NCI-H748 treated with DMSO at 0.1 percent for 48 hours (cell line): ENCODE data around the gene ULK1.

Experiments
- DNase-seq: peaks from one replicate; lab custom pipeline; 2025; lab: John Stamatoyannopoulos, UW

Gene ULK1

GRCh38 chr12:131892711-131893604 is 1.5 kb upstream of the ULK1 start:
- no peak for DNase-seq

- DNase-seq: peak; percentile 15
These were observed 663 bp upstream of the ULK1 start for GRCh38 chr12:131893605-131894312.

DNA sequence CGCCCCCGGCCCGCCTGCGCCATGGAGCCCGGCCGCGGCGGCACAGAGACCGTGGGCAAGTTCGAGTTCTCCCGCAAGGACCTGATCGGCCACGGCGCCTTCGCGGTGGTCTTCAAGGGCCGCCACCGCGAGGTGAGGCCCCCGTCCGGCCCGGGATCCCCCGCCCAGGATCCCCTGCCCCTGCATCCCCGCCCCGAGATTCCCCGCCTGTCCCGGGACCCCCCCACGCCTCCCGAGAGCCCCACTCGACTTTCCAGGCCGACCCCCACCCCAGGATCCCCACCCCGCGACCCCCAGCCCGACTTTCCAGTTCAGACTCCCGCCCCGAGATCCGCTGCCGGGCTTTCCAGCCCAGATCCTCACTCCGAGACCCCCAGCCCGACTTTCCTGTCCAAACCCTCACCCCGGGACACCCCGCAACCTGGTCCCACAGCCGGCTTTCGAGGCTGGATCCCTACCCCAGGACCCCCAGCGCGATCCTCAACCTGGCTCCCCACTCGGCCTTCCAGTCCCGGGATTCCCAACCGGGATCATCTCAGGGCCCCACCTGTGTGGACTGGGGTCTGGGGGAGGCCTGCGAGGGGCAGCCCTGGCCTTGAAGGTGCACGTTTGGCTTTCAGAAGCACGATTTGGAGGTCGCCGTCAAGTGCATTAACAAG is 688 bp downstream of the ULK1 start:
- DNase-seq: no peak

GRCh38 chr12:131895640-131896079 is 1.2 kb downstream of the ULK1 start:
- DNase-seq: no peak

GRCh38 chr12:131896080-131896810 is 1.8 kb downstream of the ULK1 start:
- peak; percentile 79 for DNase-seq

GRCh38 chr12:131896811-131897270 is 2.4 kb downstream of the ULK1 start:
- DNase-seq: no peak

GRCh38 chr12:131897276-131897675 is 2.9 kb downstream of the ULK1 start:
- DNase-seq: no peak

GRCh38 chr12:131897875-131898274 is 3.5 kb downstream of the ULK1 start:
- no peak for DNase-seq

DNA sequence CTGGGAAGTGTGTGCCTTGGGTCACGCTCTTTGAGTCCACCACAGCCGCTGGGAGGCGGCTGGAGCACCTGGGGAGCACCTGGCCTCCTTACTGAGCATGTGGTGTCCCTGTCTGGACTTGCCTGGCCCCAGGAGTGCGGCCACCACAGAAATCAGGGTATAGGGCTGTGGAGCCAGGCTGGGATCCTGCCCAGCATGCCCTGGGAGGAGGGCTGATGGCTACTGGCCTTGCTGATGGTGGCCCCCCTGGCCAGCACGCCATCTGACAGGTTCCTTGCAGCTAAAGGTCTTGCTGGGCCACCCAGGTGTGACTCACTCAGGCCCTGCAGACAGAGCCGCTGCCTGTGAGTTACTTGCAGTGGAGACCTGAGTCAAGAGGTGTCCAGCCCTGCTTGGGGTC is 6.0 kb downstream of the ULK1 start:
- DNase-seq: no peak

- DNase-seq: no peak
These were observed 7.3 kb downstream of the ULK1 start for GRCh38 chr12:131901431-131902331.

DNA sequence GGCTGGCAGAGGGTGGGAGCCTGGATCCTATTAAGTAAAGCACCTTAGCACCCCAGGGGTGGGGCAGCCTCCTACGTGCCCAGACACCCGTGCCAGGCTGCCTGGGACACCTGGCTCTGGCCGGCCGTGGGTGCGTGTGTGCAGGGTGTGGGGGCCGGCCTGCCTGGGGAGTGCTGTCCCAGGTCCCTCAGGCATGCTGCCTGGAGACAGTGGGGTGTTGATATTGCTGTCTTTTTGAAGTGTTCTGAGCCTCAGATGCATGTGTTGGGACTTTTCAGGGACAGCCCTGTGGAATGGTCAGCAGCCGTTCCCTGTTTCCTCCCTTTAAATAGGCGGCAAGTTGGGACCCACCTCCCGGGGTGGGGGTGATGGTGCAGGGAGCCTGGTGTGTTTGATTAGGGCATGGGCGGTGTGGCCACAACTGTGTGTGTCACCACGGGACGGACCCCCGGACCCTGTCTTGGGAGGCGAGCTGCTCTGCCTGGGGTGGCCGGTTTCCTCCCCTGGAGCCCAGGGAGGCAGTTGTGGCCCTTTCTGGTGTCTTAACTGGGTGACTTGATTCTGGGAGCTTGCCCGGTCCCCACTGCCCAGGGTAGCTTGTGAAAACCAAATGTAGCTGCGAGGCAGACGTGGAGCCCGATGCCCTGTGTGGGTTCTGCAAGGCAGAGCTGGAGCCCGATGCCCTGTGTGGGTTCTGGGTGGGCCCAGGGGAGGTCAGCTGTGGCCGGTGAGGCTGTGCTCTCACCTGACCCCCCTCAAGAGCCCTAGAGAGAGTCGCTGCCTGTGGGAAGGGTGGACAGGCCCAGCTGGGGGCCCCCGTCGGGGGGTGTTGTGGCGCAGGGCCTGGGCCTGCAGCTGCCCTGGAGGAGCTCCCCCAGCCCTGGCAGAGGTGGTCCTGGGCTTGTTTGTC is 8.2 kb downstream of the ULK1 start:
- no peak for DNase-seq

- no peak for DNase-seq
These were observed 9.1 kb downstream of the ULK1 start for GRCh38 chr12:131903270-131904255.

GRCh38 chr12:131904346-131904745 is 9.9 kb downstream of the ULK1 start:
- no peak for DNase-seq

DNA sequence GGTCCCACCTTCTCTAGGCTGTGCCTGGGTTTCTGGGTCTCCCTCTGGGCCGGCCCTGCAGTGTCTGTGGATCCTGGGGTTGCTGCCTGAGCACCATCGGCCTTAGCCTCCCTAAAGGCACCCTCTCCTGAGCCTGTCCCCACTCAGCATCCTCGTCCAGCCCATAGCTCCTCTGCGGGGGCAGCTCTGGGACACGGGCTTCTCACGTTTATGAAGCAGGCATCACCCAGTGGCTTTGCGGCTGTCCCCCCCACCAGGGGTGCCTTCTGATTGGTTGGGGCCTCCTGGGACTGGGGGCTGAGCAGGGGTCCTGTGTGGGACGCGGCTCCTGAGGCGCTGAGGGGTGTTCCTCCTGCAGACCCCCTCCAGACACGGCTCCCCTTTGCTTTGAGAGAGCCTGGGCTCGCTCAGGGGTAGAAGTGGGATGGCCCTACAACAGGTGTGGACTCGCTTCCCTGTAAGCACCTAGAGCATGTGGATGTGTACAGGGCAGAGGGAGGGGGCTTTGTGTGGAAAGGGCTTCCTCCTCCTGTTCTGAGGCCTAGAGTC is 10.7 kb downstream of the ULK1 start:
- DNase-seq: no peak

DNA sequence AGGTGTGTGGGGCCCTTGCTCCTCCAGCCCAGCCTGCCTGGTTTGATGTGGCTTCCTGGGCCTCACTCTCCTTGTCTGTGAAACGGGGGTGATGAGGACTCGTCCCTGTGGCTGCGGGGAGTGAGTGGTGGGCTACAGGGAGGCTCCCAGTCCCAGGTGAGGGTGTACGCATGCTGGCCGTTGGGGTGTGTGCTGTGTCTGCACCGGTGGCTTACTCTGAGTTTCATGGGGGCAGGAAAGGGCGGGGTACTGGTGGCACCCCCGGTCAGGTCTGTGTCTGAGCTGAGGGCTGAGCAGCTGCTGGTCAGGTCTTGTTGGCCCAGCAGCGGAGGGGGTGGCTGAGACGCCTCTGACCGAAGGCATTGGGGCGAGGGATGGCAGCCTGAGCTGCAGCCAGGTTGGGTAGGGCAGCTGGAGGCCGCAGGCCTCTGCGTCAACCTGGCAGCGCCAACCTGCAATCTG is 11.2 kb downstream of the ULK1 start:
- DNase-seq: no peak

GRCh38 chr12:131907379-131908091 is 13.1 kb downstream of the ULK1 start:
- no peak for DNase-seq
